Measurements from ENCODE around the gene GBX1.

GBX1 gene

DNA sequence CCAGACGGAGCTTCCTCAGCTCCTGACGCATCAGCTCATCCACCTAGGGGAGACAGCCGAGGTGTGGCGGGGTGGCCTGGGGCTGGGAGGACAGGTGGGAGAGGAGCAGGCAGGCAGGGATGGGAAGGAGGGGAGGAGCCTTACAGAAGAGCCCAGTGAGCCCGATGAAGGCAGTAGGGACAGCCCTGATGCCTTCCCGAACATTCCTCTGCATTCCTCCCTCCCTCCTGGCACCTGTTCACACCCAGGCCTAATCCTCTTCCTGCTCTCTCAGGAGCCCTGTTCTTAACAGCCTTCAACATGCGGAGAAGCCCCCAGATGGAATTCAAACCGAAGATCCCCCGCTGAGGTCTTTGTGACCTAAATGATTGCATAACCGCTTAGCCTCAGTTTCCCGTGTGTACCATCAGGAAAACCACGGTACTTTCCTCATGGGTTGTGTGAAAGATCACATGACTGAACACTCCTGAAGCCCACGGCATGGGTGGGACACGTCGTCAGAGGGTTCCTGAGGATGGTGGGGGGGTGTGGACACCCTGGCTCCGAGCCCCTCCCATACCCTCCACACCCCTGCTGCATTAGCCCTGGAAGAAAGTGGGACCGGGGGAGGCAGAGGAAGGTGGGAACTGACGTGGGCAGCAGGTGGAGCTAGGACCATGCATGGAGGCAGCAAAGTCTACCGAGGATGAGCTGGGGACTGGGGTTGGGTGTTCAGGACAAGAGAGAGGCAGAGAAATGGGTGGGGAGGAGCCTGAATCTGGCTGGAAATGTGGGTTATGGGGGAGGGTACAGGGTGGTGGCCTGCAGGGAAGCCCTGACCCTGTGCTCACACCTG is 28.3 kb upstream of the GBX1 start:
- intact Hi-C loops (cut with DNase I): no loop called here
- DNase-seq: peak in 1 of 10 donors; percentile 62

DNA sequence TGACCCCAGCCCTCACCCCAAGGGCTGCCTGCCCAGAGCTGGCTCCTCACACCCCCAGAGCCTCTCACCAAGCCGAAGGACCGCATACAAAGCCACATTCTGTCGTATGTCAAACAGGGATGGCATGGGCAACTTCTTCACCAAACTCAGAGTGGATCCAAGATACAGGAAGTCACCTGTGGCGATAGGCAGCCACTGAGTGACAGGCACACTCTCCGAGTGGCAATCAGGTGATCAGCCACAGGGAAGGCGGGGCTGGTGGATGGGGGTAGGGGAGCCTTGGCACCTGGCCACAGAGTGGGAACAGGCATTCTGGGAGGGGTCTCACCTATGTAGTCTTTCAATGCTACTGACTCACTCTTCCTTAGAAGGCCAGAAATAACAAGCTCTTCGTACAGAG is 26.7 kb upstream of the GBX1 start:
- intact Hi-C loops (cut with DNase I): no loop called here
- peak in 1 of 10 donors; percentile 23 for DNase-seq

DNA sequence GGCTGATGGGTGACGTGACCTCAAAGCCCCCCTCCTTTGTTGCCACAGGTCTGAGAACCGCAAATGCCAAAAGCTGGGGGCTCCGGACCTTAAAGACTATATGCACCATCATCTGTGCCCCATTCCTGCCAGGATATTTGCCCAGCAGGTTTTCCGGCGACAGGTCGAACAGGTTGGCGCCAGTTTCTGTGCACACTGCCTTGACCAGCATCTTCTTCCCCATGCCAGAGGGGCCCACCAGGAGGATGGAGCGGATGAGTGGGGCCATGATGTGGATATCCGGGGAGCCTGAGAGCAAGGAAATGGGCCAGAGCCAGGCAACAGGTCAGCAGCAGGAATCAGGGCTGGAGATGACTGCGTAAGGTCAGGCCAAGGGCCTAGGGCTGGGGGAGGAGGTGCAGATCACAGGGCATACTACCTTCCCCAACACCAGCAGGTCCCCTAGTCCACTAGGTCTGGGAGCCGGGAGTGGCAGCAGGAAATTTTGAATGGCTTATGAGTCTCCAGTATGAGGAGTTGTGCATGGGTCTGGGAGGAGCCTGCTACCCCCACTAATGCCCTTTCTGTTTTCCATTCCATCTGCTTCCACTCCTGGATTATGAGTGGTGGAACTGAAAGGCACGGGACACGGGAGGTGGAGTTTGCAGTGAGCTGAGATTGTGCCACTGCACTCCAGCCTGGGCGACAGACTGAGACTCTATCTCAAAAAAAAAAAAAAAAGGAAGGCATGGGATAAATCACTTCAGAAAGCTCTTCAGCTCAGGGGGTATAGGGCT is 25.9 kb upstream of the GBX1 start:
- intact Hi-C loops (cut with DNase I): no loop called here

DNA sequence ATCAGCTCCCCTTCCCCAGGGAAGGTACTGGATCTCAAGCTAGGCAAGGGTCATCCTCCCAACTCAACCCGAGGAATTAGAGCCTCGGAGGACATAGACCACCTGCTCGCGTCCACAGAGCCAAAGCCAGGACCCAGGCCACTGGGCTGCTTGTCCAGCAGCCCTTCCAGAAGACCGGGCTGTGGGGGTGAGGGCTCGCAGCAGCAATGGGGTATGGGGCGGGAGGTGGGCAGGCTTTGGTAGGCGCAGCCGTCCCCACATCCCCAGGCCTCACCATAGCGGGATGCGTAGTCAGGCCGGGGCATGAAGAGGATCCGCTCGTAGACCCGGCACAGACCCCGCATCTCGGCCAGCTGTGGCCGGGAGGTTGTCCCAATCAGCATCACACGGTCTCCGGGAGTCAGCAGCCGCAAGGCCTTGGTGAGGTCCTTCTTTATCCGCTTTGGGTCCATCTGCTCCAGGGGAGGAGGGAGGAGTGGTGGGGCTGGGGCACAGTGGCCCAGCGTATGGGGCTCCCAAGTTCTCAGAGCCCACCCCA is 24.6 kb upstream of the GBX1 start:
- DNase-seq: peak in 2 of 10 donors; percentile 74
- intact Hi-C loops (cut with DNase I): no loop called here

More for the DNA sequence above, 25.9 kb upstream of the GBX1 start:
- DNase-seq: peak in 2 of 10 donors; percentile 44 to 67

DNA sequence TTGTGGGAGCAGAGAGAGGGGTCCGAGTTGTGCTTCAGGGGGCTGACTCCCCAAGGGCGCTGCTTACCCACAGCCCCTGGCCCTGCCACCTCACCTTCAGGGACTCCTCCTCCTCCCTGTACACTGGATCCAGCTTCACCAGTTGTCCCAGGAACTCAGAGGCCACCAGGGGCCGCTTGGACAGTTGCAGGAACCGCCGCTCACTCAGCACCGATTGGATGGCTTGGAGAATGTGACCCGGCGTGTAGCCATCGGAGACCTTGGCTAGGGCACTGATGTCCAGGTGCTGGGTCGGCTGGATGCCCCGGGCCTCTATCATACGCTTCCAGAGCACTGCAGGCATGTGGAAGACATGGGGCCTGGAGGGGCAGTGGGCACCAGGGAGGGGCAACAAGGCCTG is 24.1 kb upstream of the GBX1 start:
- DNase-seq: peak in 1 of 10 donors; percentile 65
- intact Hi-C loops (cut with DNase I): no loop called here

DNA sequence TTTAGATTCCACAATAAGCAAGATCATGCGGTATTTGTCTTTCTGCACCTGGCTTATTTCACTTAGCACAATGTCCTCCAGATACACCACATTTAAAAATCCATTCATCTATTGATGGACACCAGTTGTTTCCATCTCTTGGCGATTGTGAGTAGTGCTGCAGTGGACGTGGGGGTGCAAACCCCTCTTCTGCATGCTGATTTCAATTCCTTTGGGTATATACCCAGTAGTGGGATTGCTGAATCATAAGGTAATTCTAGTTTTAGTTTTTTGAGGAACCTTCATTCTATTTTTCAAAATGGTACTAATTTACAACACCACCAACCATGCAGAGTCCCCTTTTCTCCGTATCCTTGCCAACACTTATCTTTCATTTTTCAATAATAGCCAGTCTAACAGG is 21.5 kb upstream of the GBX1 start:
- intact Hi-C loops (cut with DNase I): no loop called here

DNA sequence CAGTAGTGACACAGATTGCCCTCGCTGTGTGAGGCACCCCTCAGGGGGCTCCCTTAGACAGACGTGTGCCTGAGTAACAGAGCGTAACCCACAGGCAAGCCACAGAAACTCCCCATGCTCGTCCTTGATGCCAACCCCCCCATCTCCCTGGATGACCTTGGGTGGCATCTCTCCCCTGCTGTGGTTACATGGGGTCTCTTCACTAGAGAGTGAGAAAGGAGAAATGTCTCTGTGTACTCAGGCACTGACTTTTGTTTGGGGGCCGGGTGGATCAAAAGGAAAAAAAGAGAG is 20.7 kb upstream of the GBX1 start:
- DNase-seq: no peak
- intact Hi-C loops (cut with DNase I): no loop called here

More for the DNA sequence above, 21.5 kb upstream of the GBX1 start:
- DNase-seq: no peak

DNA sequence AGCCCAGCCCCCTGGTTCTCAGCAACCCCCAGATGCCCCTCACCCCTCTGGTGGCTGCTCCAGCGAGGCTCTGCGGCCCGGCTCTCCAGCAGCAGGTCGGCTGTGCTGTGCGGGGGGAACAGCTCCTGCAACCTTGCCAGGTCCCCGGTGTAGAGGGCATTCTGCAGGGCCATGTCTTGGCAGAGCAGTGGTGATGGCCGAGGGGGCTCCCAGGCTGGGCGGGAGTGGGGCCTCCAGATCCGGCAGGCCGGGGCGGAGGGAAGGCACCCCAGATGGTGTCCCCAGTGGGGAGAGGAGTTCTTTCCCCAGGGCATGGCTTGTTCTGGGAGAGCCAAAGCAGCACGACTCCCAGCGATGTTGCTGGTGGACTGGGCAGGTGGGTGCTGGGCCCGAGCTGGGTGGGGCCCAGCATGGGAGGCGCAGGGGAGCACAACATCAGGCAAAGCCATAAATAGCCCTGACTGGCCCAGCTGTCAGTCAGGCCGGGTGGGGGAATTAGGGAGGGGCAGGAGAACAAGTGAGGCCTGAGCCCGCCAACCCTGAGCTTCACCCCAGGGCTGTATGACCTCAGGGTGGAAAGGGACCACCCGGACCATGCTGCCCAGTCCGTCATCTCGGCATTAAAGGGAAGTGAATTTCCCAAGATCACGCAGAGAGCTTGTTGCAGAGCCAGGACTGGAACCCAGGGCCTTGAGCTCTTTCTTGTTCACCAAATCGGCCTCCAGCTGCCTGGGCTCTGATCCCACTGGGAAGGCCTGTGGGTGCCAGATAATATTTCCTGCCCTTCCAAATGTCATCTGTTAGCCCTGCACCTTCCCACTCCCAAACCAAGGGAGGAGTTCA is 20.1 kb upstream of the GBX1 start:
- peak in 1 of 10 donors; percentile 64 for DNase-seq
- intact Hi-C loops (cut with DNase I): no loop called here

DNA sequence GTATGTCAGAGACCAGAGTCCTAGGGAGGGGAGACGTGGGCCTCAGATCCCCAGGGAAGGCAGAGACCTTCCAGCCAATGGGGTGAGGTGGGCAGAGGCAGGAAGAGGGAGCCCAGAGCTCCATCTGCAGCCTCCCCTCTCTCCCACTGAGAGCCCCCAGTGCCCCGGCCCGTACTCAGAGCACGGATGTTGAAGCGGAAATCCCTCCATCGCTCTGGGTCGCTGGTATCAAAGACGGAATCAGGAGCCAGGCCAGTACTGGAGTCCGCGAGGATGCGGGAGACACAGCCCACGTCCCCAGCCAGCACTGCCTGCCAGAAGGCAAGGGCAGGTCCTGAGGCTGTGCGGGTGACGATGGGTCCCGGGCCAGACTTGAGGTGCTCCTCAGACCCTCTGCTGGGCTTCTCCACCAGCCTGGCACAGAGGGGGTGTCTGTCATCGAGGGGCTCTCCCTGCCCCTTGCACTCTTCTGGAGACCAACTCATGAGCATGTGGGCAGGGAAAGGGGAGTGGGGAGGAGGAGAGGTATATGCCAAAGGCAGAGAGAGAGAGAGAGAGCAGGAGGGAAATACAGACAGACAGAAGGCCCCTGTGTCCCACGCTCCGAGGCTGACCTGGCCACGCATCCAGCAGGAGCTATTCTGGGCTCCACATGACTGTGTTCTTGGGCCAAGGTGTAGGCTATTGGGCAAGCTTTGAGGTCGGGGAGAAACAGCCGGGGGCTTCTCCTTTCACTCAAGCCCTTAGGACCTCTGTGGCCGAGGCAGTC is 19.3 kb upstream of the GBX1 start, which contains the start of gene ASB10:
ASB10 (minus strand) TSS at position 611 of the 769 bp plus-strand sequence; CDS start at position 491, 120 bp downstream.
- intact Hi-C loops (cut with DNase I): no loop called here
- no peak for DNase-seq

DNA sequence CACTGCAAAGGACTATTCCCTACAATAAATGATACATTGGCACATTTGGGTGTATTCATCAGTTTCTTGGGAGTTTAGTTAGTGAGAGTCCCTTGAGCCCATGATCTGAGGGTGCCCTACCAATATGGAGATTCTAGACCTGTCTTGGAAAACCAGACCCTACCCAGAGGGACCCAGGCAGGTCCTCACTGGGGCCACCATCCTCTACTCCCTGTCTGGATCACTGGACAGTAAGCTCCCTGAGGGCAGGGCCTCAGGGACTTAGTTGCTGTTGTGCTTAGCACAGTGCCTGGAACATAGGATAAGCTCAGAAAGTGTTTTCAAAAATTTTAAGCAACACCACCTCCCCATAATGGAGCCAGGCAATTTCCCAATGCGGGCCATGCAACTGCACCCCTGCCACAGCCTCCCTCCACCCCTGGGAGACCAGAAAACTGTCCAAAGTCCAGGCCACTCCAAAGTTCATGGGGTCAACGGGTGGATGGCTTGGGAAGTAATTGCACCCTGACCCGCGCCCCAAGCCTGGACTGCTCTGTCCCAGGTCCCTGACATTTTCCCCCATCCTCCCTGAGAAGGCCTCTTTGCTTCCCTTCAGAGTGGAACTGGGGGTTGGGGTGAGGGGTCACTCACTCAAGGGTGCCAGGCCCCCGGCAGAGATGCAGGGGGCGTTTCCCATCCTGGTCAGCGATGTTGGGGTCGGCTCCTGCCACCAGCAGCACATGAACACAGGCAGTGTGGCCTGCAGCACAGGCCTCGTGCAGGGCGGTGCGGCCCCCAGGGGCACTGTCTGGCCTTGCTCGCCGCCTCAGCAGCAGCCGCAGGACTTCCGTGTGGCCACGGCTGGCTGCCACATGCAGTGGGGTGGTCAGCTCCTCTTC is 18.5 kb upstream of the GBX1 start:
- intact Hi-C loops (cut with DNase I): no loop called here
- DNase-seq: no peak

DNA sequence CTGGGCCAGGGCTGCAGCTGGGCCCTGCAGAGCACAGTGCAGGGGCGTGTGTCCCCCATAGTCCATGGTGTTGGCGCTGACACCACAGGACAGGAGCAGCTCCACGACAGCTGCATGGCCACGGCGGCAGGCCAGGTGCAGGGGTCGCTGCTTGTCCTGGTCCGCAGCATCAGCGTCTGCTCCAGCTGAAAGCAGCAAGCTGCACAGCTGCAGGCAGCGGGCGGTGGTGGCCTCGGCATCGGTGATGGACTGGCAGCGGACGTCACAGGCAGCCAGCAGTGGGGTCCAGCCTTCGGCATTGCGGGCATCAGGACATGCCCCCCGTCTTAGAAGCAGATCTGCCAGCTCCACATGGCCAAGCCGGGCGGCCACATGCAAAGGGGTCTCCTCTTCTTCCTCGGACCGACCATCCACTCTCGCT is 13.5 kb upstream of the GBX1 start:
- peak in 1 of 10 donors; percentile 79 for DNase-seq
- intact Hi-C loops (cut with DNase I): no loop called here

DNA sequence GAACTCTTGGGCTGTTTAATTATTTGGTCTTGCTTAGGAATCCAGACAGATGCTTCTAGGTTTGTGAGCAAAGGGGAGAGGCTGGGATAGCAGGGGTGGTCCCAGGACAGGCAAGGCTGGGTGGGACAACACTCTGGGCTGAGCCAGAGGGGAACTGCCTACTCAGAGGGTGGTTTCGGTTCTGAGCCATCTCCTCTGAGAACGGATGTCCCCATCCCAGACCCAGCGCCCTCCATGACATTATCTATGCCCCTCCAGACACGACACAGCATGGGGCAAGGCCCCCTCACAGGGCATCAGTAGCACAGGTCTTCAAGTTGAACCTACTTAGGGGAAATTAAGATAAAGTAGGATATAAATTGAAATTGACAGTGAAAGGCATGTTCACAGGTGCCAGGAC is 12.5 kb upstream of the GBX1 start:
- intact Hi-C loops (cut with DNase I): no loop called here
- no peak for DNase-seq

DNA sequence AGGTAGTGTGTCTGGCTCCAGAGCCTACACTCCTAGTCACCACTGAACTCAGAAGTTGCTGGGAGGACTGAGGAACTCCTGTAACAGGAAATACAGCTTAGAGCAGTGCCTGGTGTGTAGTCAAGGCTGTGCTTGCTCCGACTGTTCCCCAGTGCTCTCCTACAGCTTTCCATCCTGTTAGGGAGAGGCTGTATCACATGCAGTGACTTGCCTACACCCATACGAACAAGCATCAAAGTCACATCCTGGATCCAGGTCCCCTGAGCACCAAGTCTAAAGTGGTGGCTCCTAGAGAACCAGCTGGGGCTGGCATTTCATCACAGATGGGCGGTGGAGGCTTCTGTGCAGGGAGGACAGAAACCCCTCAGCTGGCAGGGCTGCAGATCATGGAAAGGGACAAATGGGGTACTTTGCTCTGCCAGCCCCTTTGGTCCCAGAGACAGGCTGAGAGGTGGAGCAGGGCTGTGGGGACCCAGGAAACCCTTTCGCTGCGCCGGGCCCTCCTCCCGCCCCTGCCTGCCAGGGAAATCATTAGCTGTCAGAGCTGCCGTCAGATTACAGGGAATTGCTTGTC is 11.9 kb upstream of the GBX1 start:
- intact Hi-C loops (cut with DNase I): no loop called here
- DNase-seq: peak in 1 of 10 donors; percentile 55

DNA sequence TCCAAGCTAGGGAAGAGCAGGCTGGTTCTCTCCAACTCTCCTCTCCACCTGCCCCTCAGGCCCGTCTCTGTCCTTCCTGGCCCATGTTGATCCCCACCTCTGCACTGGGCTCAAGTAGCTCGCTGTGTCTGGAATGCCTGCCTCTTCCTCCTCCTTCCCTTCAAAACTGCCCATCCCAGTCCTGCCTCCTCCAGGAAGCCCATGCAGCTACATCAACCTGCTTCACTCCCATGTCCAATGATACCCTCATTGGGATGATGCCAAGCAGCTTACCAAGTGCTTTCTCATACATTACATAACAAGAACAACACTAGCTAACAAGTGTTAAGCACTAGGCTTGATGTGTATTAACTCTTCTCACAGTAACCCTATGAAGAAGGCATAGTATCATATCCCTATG is 11.3 kb upstream of the GBX1 start:
- intact Hi-C loops (cut with DNase I): no loop called here
- DNase-seq: peak in 1 of 10 donors; percentile 26

DNA sequence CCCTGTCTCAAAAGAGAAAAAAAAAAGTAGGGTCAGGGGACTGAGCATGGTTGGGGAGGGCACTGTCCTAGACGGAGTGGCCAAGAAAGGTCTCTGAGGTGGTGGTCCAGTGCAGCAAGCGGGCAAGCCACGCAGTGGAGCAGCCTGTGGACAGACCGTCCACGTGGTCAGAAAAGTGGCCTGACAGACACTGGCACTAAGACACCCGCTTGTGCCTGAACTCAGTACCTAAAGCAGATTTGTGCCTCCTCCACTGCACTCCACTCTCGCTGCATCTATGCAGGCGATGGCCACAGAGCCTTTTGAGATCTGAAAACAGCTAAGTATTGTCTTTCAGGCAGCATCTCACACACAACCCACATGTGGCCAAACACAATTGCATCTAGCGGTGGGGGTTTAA is 10.7 kb upstream of the GBX1 start:
- DNase-seq: peak in 1 of 10 donors; percentile 45
- intact Hi-C loops (cut with DNase I): no loop called here

DNA sequence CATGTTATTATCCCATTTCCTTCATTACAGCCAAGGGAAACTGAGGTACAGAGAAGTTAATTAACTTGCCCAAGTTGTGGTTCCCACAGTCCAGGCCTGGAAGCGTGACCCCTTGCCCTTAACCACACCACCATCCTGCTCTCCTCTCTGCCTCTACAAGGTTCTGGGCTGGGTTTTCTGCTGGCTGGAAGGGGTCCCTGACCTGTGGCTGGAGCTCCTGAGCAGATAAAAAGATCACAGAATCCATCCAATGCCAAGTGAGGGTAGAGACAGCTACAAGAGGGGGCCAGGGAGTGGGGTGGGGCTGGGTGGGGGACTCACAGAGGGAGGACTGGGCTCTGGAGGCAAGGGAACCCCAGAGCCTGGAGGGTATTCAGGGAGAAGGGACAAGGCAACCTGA is 9.8 kb upstream of the GBX1 start:
- DNase-seq: peak in 1 of 10 donors; percentile 31
- intact Hi-C loops (cut with DNase I): no loop called here

DNA sequence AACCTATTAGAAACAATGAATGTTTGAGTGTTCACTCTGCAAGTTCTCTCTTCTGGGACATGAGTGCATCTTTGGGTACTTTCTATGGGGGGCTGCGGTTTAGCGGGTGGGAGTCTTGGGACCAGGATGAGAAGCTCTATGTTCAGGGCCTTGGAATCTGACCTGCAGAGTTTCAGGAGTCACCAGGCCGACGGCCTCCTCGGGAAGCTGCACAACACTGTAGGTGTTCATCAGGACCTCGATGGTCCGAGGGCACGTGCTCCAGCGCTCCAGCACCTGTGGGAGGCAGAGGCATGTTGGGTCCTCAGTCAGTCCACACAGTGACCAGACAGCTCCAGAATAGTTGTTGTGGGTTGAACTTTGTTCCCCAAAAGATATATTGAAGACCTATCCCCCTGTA is 8.9 kb upstream of the GBX1 start:
- DNase-seq: peak in 1 of 10 donors; percentile 40
- intact Hi-C loops (cut with DNase I): no loop called here

DNA sequence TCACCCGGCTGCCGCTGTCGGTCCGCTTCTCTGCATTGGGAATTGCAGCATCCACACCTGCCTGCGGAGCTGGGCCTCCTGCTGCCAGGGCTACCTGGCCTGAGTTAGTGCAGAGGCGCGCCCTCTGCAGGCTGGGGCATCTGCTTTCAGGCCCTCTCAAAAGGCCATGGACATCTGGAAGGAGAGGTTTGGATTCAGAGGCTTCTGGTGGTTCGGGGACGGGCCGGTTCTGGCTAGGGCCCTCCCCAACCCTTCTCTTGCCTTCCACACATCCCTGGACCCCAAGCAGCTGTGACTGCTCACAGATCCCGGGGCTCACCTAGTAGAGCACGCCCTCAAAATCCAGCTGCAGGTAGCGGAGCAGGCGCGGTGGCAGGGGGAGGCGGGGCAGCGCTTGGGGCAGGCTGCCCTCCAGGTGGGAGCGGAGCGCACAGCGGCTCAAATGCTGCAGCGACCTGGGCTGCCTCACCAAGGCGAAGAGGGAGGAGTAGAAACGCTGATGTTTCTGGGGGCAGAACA is 8.4 kb upstream of the GBX1 start:
- intact Hi-C loops (cut with DNase I): no loop called here
- DNase-seq: peak in 1 of 10 donors; percentile 77
